ENCODE data around the gene HRAS. TPM values are rescaled to one million over a fixed set of nuclear protein-coding genes. Genes with fewer than 3 reads are reported as not detected.

HRAS gene
- total RNA-seq, 4 donors from 2014 or later: 17.1 to 50.0 (median 37.6) TPM

GRCh38 chr11:573146-573759 lies 37.9 kb upstream of the HRAS start:
- H3K9me3 ChIP-seq: no peaks in the 10 kb centered on the region
- H3K4me1 ChIP-seq: peaks cover 24 to 41% of the 10 kb centered on the region in 2 donors
- H3K27me3 ChIP-seq: no peaks in the 10 kb centered on the region
- no peak overlapping the region for H3K4me3 ChIP-seq
- in situ Hi-C loops (cut with MboI; ENCODE audit: low sequenced_read_pairs in 4 of 4): loop anchor here (25.0 kb wide), 2 partner anchors 139 to 164 kb away; partner anchors contain the start of genes EPS8L2 (in 3 of the 4) and TALDO1 (in 1 of the 4)
- H3K36me3 ChIP-seq: no peaks in the 10 kb centered on the region
- ATAC-seq (no peak), DNase-seq (no peak)
- TF ChIP-seq POLR2A (IDR thresholded peaks at IDR 0.05) (no peak), CTCF (IDR thresholded peaks at IDR 0.05 in 4 of 5, conservative IDR thresholded peaks at IDR 0.05 in 1 of 5) (no peak)
- intact Hi-C loops (cut with DNase I; ENCODE audit: low total_unique reads): no loop called here
- peak overlapping the region in 3 of 4 donors; percentile 30 to 69 (median 54) for H3K27ac ChIP-seq

GRCh38 chr11:571802-572185 lies 36.4 kb upstream of the HRAS start:
- TF ChIP-seq CTCF (IDR thresholded peaks at IDR 0.05 in 4 of 5, conservative IDR thresholded peaks at IDR 0.05 in 1 of 5) (no peak), POLR2A (IDR thresholded peaks at IDR 0.05) (no peak)
- Histone ChIP-seq H3K27me3 (no peaks in the 10 kb centered on the region), H3K4me1 (peaks cover 14 to 35% of the 10 kb centered on the region in 2 donors), H3K27ac (no peak overlapping the region), H3K4me3 (no peak overlapping the region), H3K9me3 (no peaks in the 10 kb centered on the region), H3K36me3 (no peaks in the 10 kb centered on the region)
- ATAC-seq: no peak
- in situ Hi-C loops (cut with MboI; ENCODE audit: low sequenced_read_pairs in 4 of 4): loop anchor here (25.0 kb wide), 2 partner anchors 141 to 166 kb away; partner anchors contain the start of genes EPS8L2 (in 3 of the 4) and TALDO1 (in 1 of the 4)
- no peak for DNase-seq
- intact Hi-C loops (cut with DNase I; ENCODE audit: low total_unique reads): no loop called here

GRCh38 chr11:569158-569885 lies 33.9 kb upstream of the HRAS start:
- intact Hi-C loops (cut with DNase I; ENCODE audit: low total_unique reads): loop anchor here (2.0 to 5.0 kb wide), 6 partner anchors 35 to 238 kb away; partner anchors contain the start of genes DEAF1, HRAS, IRF7 and PIDD1
- H3K4me3 ChIP-seq: peak overlapping the region; percentile 62 to 83 (median 74)
- peak; percentile 2 to 35 for ATAC-seq
- H3K9me3 ChIP-seq: no peaks in the 10 kb centered on the region
- no peak for TF ChIP-seq POLR2A (IDR thresholded peaks at IDR 0.05)
- TF ChIP-seq CTCF (IDR thresholded peaks at IDR 0.05 in 4 of 5, conservative IDR thresholded peaks at IDR 0.05 in 1 of 5): no peak
- DNase-seq: peak in 1 of 2 donors; percentile 51
- no peaks in the 10 kb centered on the region for H3K36me3 ChIP-seq
- H3K27me3 ChIP-seq: no peaks in the 10 kb centered on the region
- H3K4me1 ChIP-seq: peaks cover 8 to 25% of the 10 kb centered on the region in 2 donors
- in situ Hi-C loops (cut with MboI; ENCODE audit: low sequenced_read_pairs in 4 of 4): loop anchor here (25.0 kb wide), 2 partner anchors 143 to 168 kb away; partner anchors contain the start of genes EPS8L2 (in 3 of the 4) and TALDO1 (in 1 of the 4)
- H3K27ac ChIP-seq: peak overlapping the region; percentile 85 to 96 (median 91)

- H3K4me1 ChIP-seq: peaks cover 8 to 24% of the 10 kb centered on the region in 2 donors
- DNase-seq (peak; percentile 84 to 95), ATAC-seq (peak; percentile 84 to 89)
- intact Hi-C loops (cut with DNase I; ENCODE audit: low total_unique reads) (loop anchor here (1.0 to 5.0 kb wide), 7 partner anchors 8 to 239 kb away; partner anchors contain the start of genes DEAF1, HRAS, IRF7 and LMNTD2), in situ Hi-C loops (cut with MboI; ENCODE audit: low sequenced_read_pairs in 4 of 4) (loop anchor here (25.0 kb wide), 2 partner anchors 144 to 169 kb away; partner anchors contain the start of genes EPS8L2 (in 3 of the 4) and TALDO1 (in 1 of the 4))
- TF ChIP-seq POLR2A (IDR thresholded peaks at IDR 0.05): peak; percentile 79 to 83
- peak in 1 of 5 experiments; percentile 24 for TF ChIP-seq CTCF (IDR thresholded peaks at IDR 0.05 in 4 of 5, conservative IDR thresholded peaks at IDR 0.05 in 1 of 5)
- no peaks in the 10 kb centered on the region for H3K27me3 ChIP-seq
- H3K36me3 ChIP-seq: no peaks in the 10 kb centered on the region
- no peaks in the 10 kb centered on the region for H3K9me3 ChIP-seq
- H3K27ac ChIP-seq: peak overlapping the region; percentile 85 to 97 (median 91)
- H3K4me3 ChIP-seq: peak overlapping the region; percentile 62 to 83 (median 74)
Observed at GRCh38 chr11:568306-569157, 33.2 kb upstream of the HRAS start.
